Gastroesophageal sphincter (tissue), 4 donors: ENCODE results near the gene COL9A2. TPM values are rescaled to one million over a fixed set of nuclear protein-coding genes. Genes with fewer than 3 reads are reported as not detected.

ENCODE experiments used
- ATAC-seq: fragments of 150-250 bp; one replicate; pipeline ENCODE4 v1.9.1; 2016; ENCODE audit warnings: mild to moderate bottlenecking, moderate library complexity
- H3K27ac ChIP-seq, 4 donors: fragments of 200-600 bp; sonication (generic) in 3 of 4; 1 replicate in 3 of 4; 2 replicates in 1 of 4; pipeline ENCODE4 v1.5.1; 2016 to 2019
- H3K27me3 ChIP-seq: fragments of 200-600 bp; sonication (generic); one replicate; pipeline ENCODE4 v1.5.1; 2019
- H3K36me3 ChIP-seq, 2 donors: fragments of 200-600 bp; sonication (generic); one replicate each; pipeline ENCODE4 v1.5.1; 2019; ENCODE audit warnings: control low read depth in 1 of 2
- H3K4me1 ChIP-seq, 3 donors: fragments of 200-600 bp; sonication (generic); 1 replicate in 2 of 3; 2 replicates in 1 of 3; pipeline ENCODE4 v1.5.1; 2016 to 2019; ENCODE audit warnings: control low read depth in 2 of 3
- H3K4me3 ChIP-seq, 2 donors: fragments of 200-600 bp; sonication (generic); one replicate each; pipeline ENCODE4 v1.5.1; 2019; ENCODE audit warnings: mild to moderate bottlenecking in 1 of 2, moderate library complexity in 1 of 2
- H3K9me3 ChIP-seq, 3 donors: fragments of 200-600 bp; sonication (generic); one replicate each; pipeline ENCODE4 v1.5.1; 2017 to 2019; ENCODE audit warnings: control low read depth in 2 of 3
- CTCF ChIP-seq, 4 experiments: fragments of 200-600 bp in 2 of 4; fragments of 450-650 bp in 2 of 4; sonication (generic) in 1 of 4; IDR thresholded peaks; one replicate each; pipeline ENCODE4 v1.5.1; 2017 to 2019; ENCODE audit warnings: antibody characterized with exemption in 4 of 4, mild to moderate bottlenecking in 2 of 4, moderate library complexity in 2 of 4
- EP300 ChIP-seq: sonication (generic); formaldehyde crosslinking; IDR thresholded peaks from one replicate; pipeline ENCODE4 v1.6.1; 2017; ENCODE audit warnings: antibody characterized with exemption, mild to moderate bottlenecking
- POLR2A ChIP-seq, 2 donors: fragments of 450-650 bp; IDR thresholded peaks; one replicate each; pipeline ENCODE4 v1.6.1; 2017; ENCODE audit warnings: antibody characterized with exemption in 2 of 2, mild to moderate bottlenecking in 2 of 2, moderate library complexity in 1 of 2
- POLR2AphosphoS5 ChIP-seq: sonication (generic); formaldehyde crosslinking; IDR thresholded peaks from one replicate; pipeline ENCODE4 v1.6.1; 2017; ENCODE audit warnings: antibody characterized with exemption
- WGBS, 2 donors: methylation state at CpG; one replicate each; pipeline ENCODE4 v1.1.5; 2018; ENCODE audit warnings: low coverage in 1 of 2; 5-methylcytosine and 5-hydroxymethylcytosine counted together
- total RNA-seq, 4 donors: library from RNA; depleted of rRNA; stranded (reverse); fragments of >200 nt; gene quantifications; one replicate each; pipeline ENCODE4 v1.1.0, GENCODE V29; 2016

Gene COL9A2
- total RNA-seq, 4 donors from 2014 or later = 1.6 to 12.0 (median 4.9) TPM

- WGBS, 2 donors = 67 to 71% methylated on average over 6 of the region's 6 CpGs
- Histone ChIP-seq H3K4me1 (peaks cover 0 to 52% (median 10%) of the 10 kb centered on the region in 3 donors), H3K36me3 (peaks cover 0 to 16% of the 10 kb centered on the region in 2 donors), H3K27me3 (no peaks in the 10 kb centered on the region), H3K27ac (peak overlapping the region; percentile 91 to 98 (median 94)), H3K4me3 (peak overlapping the region; percentile 67 to 88), H3K9me3 (no peaks in the 10 kb centered on the region)
- ATAC-seq = no peak
- no peak for TF ChIP-seq POLR2A (IDR thresholded peaks at IDR 0.05)
- no peak for TF ChIP-seq CTCF (IDR thresholded peaks at IDR 0.05)
- TF ChIP-seq EP300 = no peak
- no peak for TF ChIP-seq POLR2AphosphoS5
Observed at GRCh38 chr1:40256401-40257084, 60.5 kb downstream of the COL9A2 start.

- TF ChIP-seq EP300 (no peak), POLR2AphosphoS5 (no peak), POLR2A (IDR thresholded peaks at IDR 0.05) (no peak), CTCF (IDR thresholded peaks at IDR 0.05) (no peak)
- H3K4me3 ChIP-seq = no peak overlapping the region
- no peaks in the 10 kb centered on the region for H3K9me3 ChIP-seq
- H3K36me3 ChIP-seq = peaks cover 0 to 3% of the 10 kb centered on the region in 2 donors
- no peaks in the 10 kb centered on the region for H3K27me3 ChIP-seq
- peaks cover 0 to 39% (median 10%) of the 10 kb centered on the region in 3 donors for H3K4me1 ChIP-seq
- ATAC-seq = no peak
- H3K27ac ChIP-seq = no peak overlapping the region
Observed at GRCh38 chr1:40255231-40255630, 61.9 kb downstream of the COL9A2 start.

GRCh38 chr1:40252601-40253000 lies 64.5 kb downstream of the COL9A2 start:
- Histone ChIP-seq H3K36me3 (no peaks in the 10 kb centered on the region), H3K4me3 (no peak overlapping the region), H3K9me3 (no peaks in the 10 kb centered on the region), H3K27ac (no peak overlapping the region), H3K27me3 (no peaks in the 10 kb centered on the region), H3K4me1 (peaks cover 0 to 20% (median 0%) of the 10 kb centered on the region in 3 donors)
- no peak for TF ChIP-seq POLR2A (IDR thresholded peaks at IDR 0.05)
- TF ChIP-seq EP300 = no peak
- TF ChIP-seq POLR2AphosphoS5 = no peak
- TF ChIP-seq CTCF (IDR thresholded peaks at IDR 0.05) = no peak
- ATAC-seq = no peak
- 80 to 94% methylated on average over 2 of the region's 2 CpGs for WGBS, 2 donors

- no peaks in the 10 kb centered on the region for H3K36me3 ChIP-seq
- TF ChIP-seq POLR2AphosphoS5 = no peak
- TF ChIP-seq POLR2A (IDR thresholded peaks at IDR 0.05) = no peak
- no peak for TF ChIP-seq EP300
- TF ChIP-seq CTCF (IDR thresholded peaks at IDR 0.05) = no peak
- ATAC-seq = no peak
- no peaks in the 10 kb centered on the region for H3K9me3 ChIP-seq
- 73 to 84% methylated on average over 2 to 4 of the region's 4 CpGs for WGBS, 2 donors
- H3K4me1 ChIP-seq = peaks cover 0 to 15% (median 0%) of the 10 kb centered on the region in 3 donors
- H3K27me3 ChIP-seq = no peaks in the 10 kb centered on the region
- no peak overlapping the region for H3K4me3 ChIP-seq
- no peak overlapping the region for H3K27ac ChIP-seq
Observed at GRCh38 chr1:40251456-40251855, 65.6 kb downstream of the COL9A2 start.

Other genes with a start within 250 kb of the COL9A2 start
- 10 to 100 TPM; 53.0 to 90.6 (median 65.7) TPM for gene PPT1, start 220.0 kb downstream of the COL9A2 start, total RNA-seq
- gene RLF, start 155.9 kb downstream of the COL9A2 start, total RNA-seq = 10 to 100 TPM; 19.4 to 28.7 (median 27.9) TPM
- gene TMCO2, start 69.3 kb downstream of the COL9A2 start, total RNA-seq = not detected
- gene ZMPSTE24, start 59.0 kb downstream of the COL9A2 start, total RNA-seq = 10 to 100 TPM; 49.0 to 76.1 (median 58.3) TPM
- gene SMAP2, start 56.4 kb upstream of the COL9A2 start, total RNA-seq = 10 to 100 TPM; 19.9 to 43.2 (median 26.6) TPM
- 1 to 10 TPM in 2 of 4 donors, under 1 TPM in 1, not detected in 1; 0.54 to 1.4 (median 1.2) TPM for gene ZFP69B, start 133.2 kb upstream of the COL9A2 start, total RNA-seq
- 1 to 10 TPM; 2.0 to 6.1 (median 4.2) TPM for gene ZFP69, start 160.0 kb upstream of the COL9A2 start, total RNA-seq
- 1 to 10 TPM; 5.4 to 8.8 (median 8.0) TPM for gene EXO5, start 191.5 kb upstream of the COL9A2 start, total RNA-seq
- 10 to 100 TPM in 1 of 4 donors, 1 to 10 TPM in 3; 2.3 to 11.5 (median 5.0) TPM for gene ZNF684, start 214.4 kb upstream of the COL9A2 start, total RNA-seq